ENCODE results near the gene IPO8. TPM values are rescaled to one million over a fixed set of nuclear protein-coding genes. Genes with fewer than 3 reads are reported as not detected.

The IPO8 gene
- total RNA-seq (2022; extraction: Qiagen RNA extraction; ENCODE audit: low read depth): 15.3 to 25.1 TPM (median 19.2 TPM) in 5 replicates

GRCh38 chr12:30695199-30696102, at the start of gene IPO8:
IPO8 (minus strand) TSS chr12:30695869; CDS start chr12:30695647, 222 bp downstream.

Other genes with a start within 250 kb of the IPO8 start
- 17.7 to 30.4 TPM (median 23.1 TPM) in 5 replicates for gene CAPRIN2, start 59.1 kb upstream of the IPO8 start, total RNA-seq (2022; extraction: Qiagen RNA extraction; ENCODE audit: low read depth)
- gene TSPAN11, start 230.9 kb upstream of the IPO8 start, total RNA-seq (2022; extraction: Qiagen RNA extraction; ENCODE audit: low read depth): 0.05 to 0.16 TPM (median 0.08 TPM) in 5 replicates